GM12878 (cell line): ENCODE measurements around the gene ENOPH1. TPM values are rescaled to one million over a fixed set of nuclear protein-coding genes. Genes with fewer than 3 reads are reported as not detected.

ENCODE experiments used
- ATAC-seq: fragments of 200-7000 bp; cut with Tn5 transposase; 3 replicates; pipeline ENCODE4 v1.9.1; 2020; ENCODE audit warnings: mild to moderate bottlenecking, moderate library complexity
- BruUV-seq: library from RNA; stranded (reverse); fragments of 400-500 nt; replicated peaks from 2 replicates; lab custom pipeline; 2021; lab: Mats Ljungman, UMichigan
- CTCF ChIA-PET: fragments of 300-600 bp; sonication (Branson Sonifier 250); formaldehyde crosslinking; extraction: SDS; loops from one replicate; lab custom pipeline; 2021; ENCODE audit warnings: inconsistent platforms; lab: Yijun Ruan, JAX
- POLR2A ChIA-PET: fragments of 350-600 bp; formaldehyde crosslinking; extraction: SDS; loops from one replicate; lab custom pipeline; 2021; ENCODE audit warnings: inconsistent platforms; lab: Charles Lee
- RAD21 ChIA-PET: fragments of 300-600 bp; sonication (Branson Sonifier 250); formaldehyde crosslinking; loops from one replicate; lab custom pipeline; 2023; ENCODE audit warnings: antibody characterized with exemption; ENCODE audit not compliant: unreplicated experiment; lab: Charles Lee
- SMC1A ChIA-PET: fragments of 300-600 bp; sonication (Branson Sonifier 250); formaldehyde crosslinking; loops from one replicate; lab custom pipeline; 2023; ENCODE audit not compliant: unreplicated experiment, uncharacterized antibody; lab: Charles Lee
- DNase-seq: peaks from one replicate; pipeline ENCODE4 v3.0.0-alpha.2; 2011; ENCODE audit warnings: low read depth, low spot score
- FAIRE-seq: peaks from 3 replicates; lab custom pipeline; 2011; peaks lifted over from hg19 to GRCh38; lab: Jason Lieb, UNC
- H2AFZ ChIP-seq: 2 replicates; pipeline ENCODE4 v1.6.0; 2011; ENCODE audit warnings: low read depth, low read length, control low read depth; ENCODE audit not compliant: control insufficient read depth
- H3K27ac ChIP-seq: 2 replicates; pipeline ENCODE4 v1.5.1; 2011; ENCODE audit warnings: control low read depth; ENCODE audit not compliant: control insufficient read depth, insufficient read depth
- H3K27me3 ChIP-seq, 2 experiments: replicated peaks in 1 of 2; 2 replicates each; pipeline versions ENCODE4 v1.6.0 to v1.6.1; 2011; ENCODE audit warnings: low read length in 1 of 2; ENCODE audit not compliant: control insufficient read depth in 2 of 2, insufficient read depth in 2 of 2
- H3K36me3 ChIP-seq, 2 experiments: 2 replicates each; pipeline ENCODE4 v1.5.1; 2011; ENCODE audit warnings: low read length in 1 of 2; ENCODE audit not compliant: control insufficient read depth in 2 of 2, insufficient read depth in 2 of 2
- H3K4me1 ChIP-seq: 2 replicates; pipeline ENCODE4 v1.6.1; 2011; ENCODE audit warnings: mild to moderate bottlenecking, low read length, moderate library complexity, mixed read lengths; ENCODE audit not compliant: control insufficient read depth, insufficient read depth
- H3K4me2 ChIP-seq: 2 replicates; pipeline ENCODE4 v1.6.0; 2011; ENCODE audit warnings: control low read depth; ENCODE audit not compliant: control insufficient read depth, insufficient read depth
- H3K4me3 ChIP-seq: fragments of 200-600 bp; sonication (generic); 2 replicates; pipeline ENCODE4 v1.5.1; 2016
- H3K79me2 ChIP-seq: 2 replicates; pipeline ENCODE4 v1.6.0; 2011; ENCODE audit warnings: low read length; ENCODE audit not compliant: control insufficient read depth, insufficient read depth
- H3K9ac ChIP-seq: 2 replicates; pipeline ENCODE4 v1.8.0; 2011; ENCODE audit warnings: low read length, control low read depth, mixed read lengths; ENCODE audit not compliant: control insufficient read depth, insufficient read depth
- H3K9me3 ChIP-seq: replicated peaks from 3 replicates; pipeline ENCODE4 v1.5.1; 2011; ENCODE audit warnings: mild to moderate bottlenecking, low read length; ENCODE audit not compliant: control insufficient read depth, insufficient read depth
- H4K20me1 ChIP-seq: 2 replicates; pipeline ENCODE4 v1.6.0; 2011; ENCODE audit not compliant: control insufficient read depth, insufficient read depth
- CHD2 ChIP-seq: IDR thresholded peaks from 2 replicates; pipeline ENCODE4 v1.6.1; 2011; ENCODE audit warnings: low read depth, low read length, improper control_type of control experiment, borderline replicate concordance
- POLR2A ChIP-seq: IDR thresholded peaks from 2 replicates; pipeline ENCODE4 v1.6.1; 2011; ENCODE audit warnings: low read depth, mild to moderate bottlenecking, low read length
- SPI1 ChIP-seq: IDR thresholded peaks from 2 replicates; pipeline ENCODE4 v1.6.1; 2011; ENCODE audit warnings: low read depth, mild to moderate bottlenecking, low read length, moderate library complexity, borderline replicate concordance; ENCODE audit not compliant: insufficient read depth
- WRNIP1 ChIP-seq: IDR thresholded peaks from 2 replicates; pipeline ENCODE4 v1.6.1; 2011; ENCODE audit warnings: low read depth, low read length, improper control_type of control experiment, borderline replicate concordance
- YBX1 ChIP-seq: fragments of 450-650 bp; IDR thresholded peaks from 2 replicates; pipeline ENCODE4 v1.6.1; 2016; ENCODE audit warnings: antibody characterized with exemption
- ZSCAN29 ChIP-seq: fragments of 450-650 bp; IDR thresholded peaks from 2 replicates; pipeline ENCODE4 v1.6.1; 2017; ENCODE audit warnings: mild to moderate bottlenecking, moderate library complexity
- WGBS: methylation state at CpG from one replicate; pipeline ENCODE4 v1.1.6; 2016; ENCODE audit warnings: low lambda C conversion rate; ENCODE audit not compliant: insufficient replicate concordance, insufficient coverage; ENCODE audit errors: missing lambda C conversion rate; 5-methylcytosine and 5-hydroxymethylcytosine counted together
- in situ Hi-C: fragments of 300-500 bp; cut with MboI; formaldehyde crosslinking; loops from 9 replicates; pipeline ENCODE4 v1.14.3; 2018; ENCODE audit warnings: mixed read lengths
- intact Hi-C: fragments of 100-400 bp; cut with micrococcal nuclease; formaldehyde crosslinking; loops from one replicate; pipeline ENCODE4 v1.14.2; 2022; ENCODE audit not compliant: unreplicated experiment
- polyA plus RNA-seq, 11 experiments: library from polyadenylated mRNA; depleted of rRNA in 4 of 11; unstranded in 6 of 11; stranded (reverse) in 5 of 11; fragments of >200 nt; fragmentation: Nextera tagmentation in 4 of 11; fragmentation: Illumina TruSeq in 1 of 11; extraction: Ambion mirVana in 4 of 11; extraction: Trizol in 1 of 11; gene quantifications; 1 replicate in 1 of 11; 2 replicates in 10 of 11; pipeline versions ENCODE4 v1.2.1 to v1.2.3, GENCODE V29; 2011 to 2016; ENCODE audit warnings: inconsistent platforms in 2 of 11, missing spikeins in 2 of 11, low read depth in 1 of 11
- total RNA-seq, 4 experiments: library from RNA; depleted of rRNA in 3 of 4; stranded (reverse); fragments of >200 nt in 3 of 4; fragmentation: Illumina TruSeq in 1 of 4; extraction: Trizol in 1 of 4; gene quantifications; 2 replicates each; pipeline versions ENCODE4 v1.2.1 to v1.2.3, GENCODE V29; 2013 to 2021
- TF ChIP-seq, protein P1 (sequence below): fragments of 450-650 bp; IDR thresholded peaks from 2 replicates; pipeline ENCODE4 v1.6.1; 2014; ENCODE audit warnings: mild to moderate bottlenecking
- TF ChIP-seq, protein P2 (sequence below): fragments of 150-350 bp; IDR thresholded peaks from 2 replicates; pipeline ENCODE4 v1.6.1; 2016; ENCODE audit warnings: low read depth, low read length
- TF ChIP-seq, protein P3 (sequence below): fragments of 450-650 bp; IDR thresholded peaks from 2 replicates; pipeline ENCODE4 v1.6.1; 2016; ENCODE audit warnings: mild to moderate bottlenecking

Gene ENOPH1
- total and polyA plus RNA-seq, 10 of the 15 experiments (the other 5 are each of a cell fraction or from before 2014, with no cell fraction given), result 24.4 to 83.6 (median 46.7) TPM

DNA sequence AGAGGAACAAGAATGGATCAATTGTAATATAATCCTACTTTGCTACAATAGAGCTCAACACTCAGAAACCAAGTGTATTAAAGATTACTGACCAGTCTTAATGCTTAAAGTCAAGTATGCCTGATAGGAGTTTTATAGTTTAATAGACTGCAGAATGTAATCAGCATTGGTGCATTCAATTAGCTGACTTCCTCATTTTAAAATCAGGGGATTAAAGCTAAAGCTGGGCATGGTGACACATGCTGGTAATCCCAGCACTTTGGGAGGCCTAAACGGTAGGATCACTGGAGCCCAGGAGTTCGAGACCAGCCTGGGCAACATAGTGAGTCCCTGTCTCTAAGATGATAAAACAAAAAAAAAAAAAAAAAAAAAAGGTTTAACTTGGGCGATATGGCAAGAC, 10.9 kb upstream of the ENOPH1 start:
- ChIA-PET CTCF (no interaction called here), SMC1A (interaction anchor here (1.0 to 1.7 kb wide), 2 partner anchors 12 to 18 kb away, joined by 4 to 5 read pairs; no protein-coding TSS in a partner anchor), POLR2A (interaction anchor here (0.6 to 1.9 kb wide), 4 partner anchors 9 to 404 kb away, joined by 4 to 6 read pairs (median 4); no protein-coding TSS in a partner anchor), RAD21 (no interaction called here)
- no peaks in the 10 kb centered on the region for H3K9me3 ChIP-seq
- H3K9ac ChIP-seq, result no peak overlapping the region
- H3K4me1 ChIP-seq, result no peaks in the 10 kb centered on the region
- DNase-seq (no peak), FAIRE-seq (no peak), ATAC-seq (no peak)
- H3K27ac ChIP-seq, result no peak overlapping the region
- no peaks in the 10 kb centered on the region; the same call in 1 of the 2 replicates for H3K79me2 ChIP-seq
- WGBS, result 60% methylated on average over 2 of the region's 3 CpGs
- no peak overlapping the region for H3K4me3 ChIP-seq
- peaks cover 0 to 11% of the 10 kb centered on the region in 2 experiments; a peak in 1 of 4 replicates for H3K36me3 ChIP-seq
- no peak overlapping the region for H3K4me2 ChIP-seq
- intact Hi-C loops (no loop called here), in situ Hi-C loops (no loop called here)
- no peak for TF ChIP-seq CHD2
- peak; percentile 35; the same call in 1 of the 2 replicates for TF ChIP-seq SPI1
- H2AFZ ChIP-seq, result no peak overlapping the region
- no peaks in the 10 kb centered on the region for H4K20me1 ChIP-seq
- no TSS peak for BruUV-seq
- no peaks in the 10 kb centered on the region for H3K27me3 ChIP-seq

DNA sequence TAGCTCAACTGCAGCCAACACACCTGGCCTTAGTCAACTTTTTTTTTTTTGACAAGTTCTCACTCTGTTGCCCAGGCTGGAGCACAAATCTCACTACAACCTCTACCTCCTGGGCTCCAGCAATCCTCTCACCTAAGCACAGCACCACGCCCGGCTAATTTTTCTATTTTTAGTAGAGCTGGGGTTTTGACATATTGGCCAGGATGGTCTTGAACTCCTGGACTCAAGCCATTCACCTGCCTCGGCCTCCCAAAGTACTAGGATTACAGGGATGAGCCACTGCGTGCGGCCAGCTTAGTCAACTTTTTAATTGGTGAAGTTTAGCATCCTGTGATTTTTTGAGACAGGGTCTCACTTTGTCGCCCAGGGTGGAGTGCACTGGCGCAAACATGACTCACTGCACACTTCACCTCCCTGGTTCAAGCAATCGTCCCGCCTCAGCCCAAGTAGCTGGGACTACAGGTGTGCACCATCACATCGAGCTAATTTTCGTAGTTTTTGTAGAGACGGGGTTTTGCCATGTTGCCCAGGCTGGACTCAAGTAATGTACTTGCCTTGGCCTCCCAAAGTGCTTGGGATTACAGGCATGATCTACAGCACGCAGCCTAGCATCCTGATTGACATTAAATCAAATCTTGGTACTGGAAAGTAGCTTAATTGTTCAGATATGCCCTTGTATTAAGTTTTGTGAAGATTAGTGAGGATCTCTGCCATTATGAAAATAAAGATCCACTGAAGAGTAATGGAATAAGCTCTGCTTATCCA, 8.4 kb upstream of the ENOPH1 start:
- no TSS peak for BruUV-seq
- ChIA-PET RAD21 (no interaction called here), POLR2A (no interaction called here), CTCF (no interaction called here), SMC1A (interaction anchor here (0.7 to 1.0 kb wide), 2 partner anchors 10 to 55 kb away, joined by 3 read pairs; no protein-coding TSS in a partner anchor)
- intact Hi-C loops, result loop anchor here (10.0 kb wide), 1 partner anchor 137 kb away; no protein-coding TSS in a partner anchor
- peaks cover 2 to 18% of the 10 kb centered on the region in 2 experiments for H3K36me3 ChIP-seq
- no peaks in the 10 kb centered on the region for H3K27me3 ChIP-seq
- DNase-seq, result no peak
- H2AFZ ChIP-seq, result no peak overlapping the region
- no peak overlapping the region for H3K4me3 ChIP-seq
- in situ Hi-C loops, result loop anchor here (10.0 kb wide), 1 partner anchor 47 kb away; the partner anchor contains the start of gene HNRNPD
- no peak overlapping the region for H3K4me2 ChIP-seq
- H3K9me3 ChIP-seq, result no peaks in the 10 kb centered on the region
- H4K20me1 ChIP-seq, result peaks cover 2% of the 10 kb centered on the region
- no peak for FAIRE-seq
- H3K9ac ChIP-seq, result no peak overlapping the region
- peaks cover 3% of the 10 kb centered on the region; the same call in 1 of the 2 replicates for H3K4me1 ChIP-seq
- H3K79me2 ChIP-seq, result peaks cover 15% of the 10 kb centered on the region
- 81% methylated on average over 13 of the region's 13 CpGs for WGBS
- ATAC-seq, result peak; percentile 57
- no peak overlapping the region for H3K27ac ChIP-seq
- TF ChIP-seq YBX1 (no peak), POLR2A (peak; percentile 82), WRNIP1 (no peak), ZSCAN29 (no peak)
- TF ChIP-seq, protein P1, sequence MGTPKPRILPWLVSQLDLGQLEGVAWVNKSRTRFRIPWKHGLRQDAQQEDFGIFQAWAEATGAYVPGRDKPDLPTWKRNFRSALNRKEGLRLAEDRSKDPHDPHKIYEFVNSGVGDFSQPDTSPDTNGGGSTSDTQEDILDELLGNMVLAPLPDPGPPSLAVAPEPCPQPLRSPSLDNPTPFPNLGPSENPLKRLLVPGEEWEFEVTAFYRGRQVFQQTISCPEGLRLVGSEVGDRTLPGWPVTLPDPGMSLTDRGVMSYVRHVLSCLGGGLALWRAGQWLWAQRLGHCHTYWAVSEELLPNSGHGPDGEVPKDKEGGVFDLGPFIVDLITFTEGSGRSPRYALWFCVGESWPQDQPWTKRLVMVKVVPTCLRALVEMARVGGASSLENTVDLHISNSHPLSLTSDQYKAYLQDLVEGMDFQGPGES, result no peak
- TF ChIP-seq, protein P2, sequence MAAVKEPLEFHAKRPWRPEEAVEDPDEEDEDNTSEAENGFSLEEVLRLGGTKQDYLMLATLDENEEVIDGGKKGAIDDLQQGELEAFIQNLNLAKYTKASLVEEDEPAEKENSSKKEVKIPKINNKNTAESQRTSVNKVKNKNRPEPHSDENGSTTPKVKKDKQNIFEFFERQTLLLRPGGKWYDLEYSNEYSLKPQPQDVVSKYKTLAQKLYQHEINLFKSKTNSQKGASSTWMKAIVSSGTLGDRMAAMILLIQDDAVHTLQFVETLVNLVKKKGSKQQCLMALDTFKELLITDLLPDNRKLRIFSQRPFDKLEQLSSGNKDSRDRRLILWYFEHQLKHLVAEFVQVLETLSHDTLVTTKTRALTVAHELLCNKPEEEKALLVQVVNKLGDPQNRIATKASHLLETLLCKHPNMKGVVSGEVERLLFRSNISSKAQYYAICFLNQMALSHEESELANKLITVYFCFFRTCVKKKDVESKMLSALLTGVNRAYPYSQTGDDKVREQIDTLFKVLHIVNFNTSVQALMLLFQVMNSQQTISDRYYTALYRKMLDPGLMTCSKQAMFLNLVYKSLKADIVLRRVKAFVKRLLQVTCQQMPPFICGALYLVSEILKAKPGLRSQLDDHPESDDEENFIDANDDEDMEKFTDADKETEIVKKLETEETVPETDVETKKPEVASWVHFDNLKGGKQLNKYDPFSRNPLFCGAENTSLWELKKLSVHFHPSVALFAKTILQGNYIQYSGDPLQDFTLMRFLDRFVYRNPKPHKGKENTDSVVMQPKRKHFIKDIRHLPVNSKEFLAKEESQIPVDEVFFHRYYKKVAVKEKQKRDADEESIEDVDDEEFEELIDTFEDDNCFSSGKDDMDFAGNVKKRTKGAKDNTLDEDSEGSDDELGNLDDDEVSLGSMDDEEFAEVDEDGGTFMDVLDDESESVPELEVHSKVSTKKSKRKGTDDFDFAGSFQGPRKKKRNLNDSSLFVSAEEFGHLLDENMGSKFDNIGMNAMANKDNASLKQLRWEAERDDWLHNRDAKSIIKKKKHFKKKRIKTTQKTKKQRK, result no peak
- TF ChIP-seq, protein P3, sequence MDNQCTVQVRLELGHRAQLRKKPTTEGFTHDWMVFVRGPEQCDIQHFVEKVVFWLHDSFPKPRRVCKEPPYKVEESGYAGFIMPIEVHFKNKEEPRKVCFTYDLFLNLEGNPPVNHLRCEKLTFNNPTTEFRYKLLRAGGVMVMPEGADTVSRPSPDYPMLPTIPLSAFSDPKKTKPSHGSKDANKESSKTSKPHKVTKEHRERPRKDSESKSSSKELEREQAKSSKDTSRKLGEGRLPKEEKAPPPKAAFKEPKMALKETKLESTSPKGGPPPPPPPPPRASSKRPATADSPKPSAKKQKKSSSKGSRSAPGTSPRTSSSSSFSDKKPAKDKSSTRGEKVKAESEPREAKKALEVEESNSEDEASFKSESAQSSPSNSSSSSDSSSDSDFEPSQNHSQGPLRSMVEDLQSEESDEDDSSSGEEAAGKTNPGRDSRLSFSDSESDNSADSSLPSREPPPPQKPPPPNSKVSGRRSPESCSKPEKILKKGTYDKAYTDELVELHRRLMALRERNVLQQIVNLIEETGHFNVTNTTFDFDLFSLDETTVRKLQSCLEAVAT, result no peak
